ENCODE measurements around the gene MRM1. TPM values are rescaled to one million over a fixed set of nuclear protein-coding genes. Genes with fewer than 3 reads are reported as not detected.

The MRM1 gene
- total RNA-seq, 4 donors from 2014 or later, result 8.8 to 13.9 (median 10.8) TPM

- in situ Hi-C loops (cut with MboI; ENCODE audit: low sequenced_read_pairs in 4 of 4), result loop anchor here in 2 of 4 donors (10.0 to 25.0 kb wide), 2 partner anchors 346 to 428 kb away; no protein-coding TSS in a partner anchor
- no peak overlapping the region for H3K4me3 ChIP-seq
- intact Hi-C loops (cut with DNase I; ENCODE audit: low total_unique reads), result no loop called here
Observed at GRCh38 chr17:36616061-36617029, 15.0 kb downstream of the MRM1 start.

GRCh38 chr17:36617773-36618172 lies 16.4 kb downstream of the MRM1 start:
- no peaks in the 10 kb centered on the region for H3K27me3 ChIP-seq

More at GRCh38 chr17:36616061-36617029, 15.0 kb downstream of the MRM1 start:
- H3K27me3 ChIP-seq, result no peaks in the 10 kb centered on the region
- DNase-seq (no peak), ATAC-seq (no peak)
- no peaks in the 10 kb centered on the region for H3K36me3 ChIP-seq
- no peak overlapping the region for H3K27ac ChIP-seq
- H3K9me3 ChIP-seq, result no peaks in the 10 kb centered on the region
- peaks cover 15 to 19% of the 10 kb centered on the region in 2 donors for H3K4me1 ChIP-seq
- TF ChIP-seq POLR2A (IDR thresholded peaks at IDR 0.05), result no peak
- TF ChIP-seq CTCF (IDR thresholded peaks at IDR 0.05 in 4 of 5, conservative IDR thresholded peaks at IDR 0.05 in 1 of 5), result no peak

GRCh38 chr17:36623281-36623680 lies 21.9 kb downstream of the MRM1 start:
- in situ Hi-C loops (cut with MboI; ENCODE audit: low sequenced_read_pairs in 4 of 4), result loop anchor here in 1 of 4 donors (10.0 to 25.0 kb wide), 2 partner anchors 339 to 432 kb away; no protein-coding TSS in a partner anchor
- no peak for DNase-seq
- no peak for TF ChIP-seq CTCF (IDR thresholded peaks at IDR 0.05 in 4 of 5, conservative IDR thresholded peaks at IDR 0.05 in 1 of 5)
- TF ChIP-seq POLR2A (IDR thresholded peaks at IDR 0.05), result no peak

More at GRCh38 chr17:36617773-36618172, 16.4 kb downstream of the MRM1 start:
- no peak for ATAC-seq
- no peaks in the 10 kb centered on the region for H3K9me3 ChIP-seq
- peaks cover 15 to 19% of the 10 kb centered on the region in 2 donors for H3K4me1 ChIP-seq
- intact Hi-C loops (cut with DNase I; ENCODE audit: low total_unique reads) (no loop called here), in situ Hi-C loops (cut with MboI; ENCODE audit: low sequenced_read_pairs in 4 of 4) (loop anchor here in 2 of 4 donors (10.0 to 25.0 kb wide), 2 partner anchors 345 to 427 kb away; no protein-coding TSS in a partner anchor)
- no peaks in the 10 kb centered on the region for H3K36me3 ChIP-seq
- TF ChIP-seq CTCF (IDR thresholded peaks at IDR 0.05 in 4 of 5, conservative IDR thresholded peaks at IDR 0.05 in 1 of 5) (no peak), POLR2A (IDR thresholded peaks at IDR 0.05) (no peak)
- H3K27ac ChIP-seq, result no peak overlapping the region
- no peak overlapping the region for H3K4me3 ChIP-seq
- DNase-seq, result no peak

GRCh38 chr17:36625188-36625587 lies 23.8 kb downstream of the MRM1 start:
- no peaks in the 10 kb centered on the region for H3K36me3 ChIP-seq
- in situ Hi-C loops (cut with MboI; ENCODE audit: low sequenced_read_pairs in 4 of 4) (loop anchor here in 3 of 4 donors (5.0 to 25.0 kb wide), 4 partner anchors 312 to 612 kb away; partner anchors contain the start of genes AATF (in 1 of the 3) and LHX1 (in 1 of the 3)), intact Hi-C loops (cut with DNase I; ENCODE audit: low total_unique reads) (loop anchor here (5.0 kb wide), 1 partner anchor 772 kb away; no protein-coding TSS in a partner anchor)
- DNase-seq (no peak), ATAC-seq (no peak)
- H3K4me1 ChIP-seq, result peaks cover 0 to 2% of the 10 kb centered on the region in 2 donors
- TF ChIP-seq POLR2A (IDR thresholded peaks at IDR 0.05) (no peak), CTCF (IDR thresholded peaks at IDR 0.05 in 4 of 5, conservative IDR thresholded peaks at IDR 0.05 in 1 of 5) (no peak)
- no peaks in the 10 kb centered on the region for H3K27me3 ChIP-seq
- no peak overlapping the region for H3K27ac ChIP-seq
- H3K4me3 ChIP-seq, result no peak overlapping the region
- no peaks in the 10 kb centered on the region for H3K9me3 ChIP-seq

More at GRCh38 chr17:36623281-36623680, 21.9 kb downstream of the MRM1 start:
- Histone ChIP-seq H3K27ac (no peak overlapping the region), H3K4me3 (no peak overlapping the region), H3K36me3 (no peaks in the 10 kb centered on the region), H3K9me3 (no peaks in the 10 kb centered on the region), H3K4me1 (no peaks in the 10 kb centered on the region), H3K27me3 (no peaks in the 10 kb centered on the region)
- intact Hi-C loops (cut with DNase I; ENCODE audit: low total_unique reads), result no loop called here
- no peak for ATAC-seq

Data from gastrocnemius medialis (tissue), 4 donors.